Measurements from ENCODE around the gene VKORC1L1.

Gene VKORC1L1

DNA sequence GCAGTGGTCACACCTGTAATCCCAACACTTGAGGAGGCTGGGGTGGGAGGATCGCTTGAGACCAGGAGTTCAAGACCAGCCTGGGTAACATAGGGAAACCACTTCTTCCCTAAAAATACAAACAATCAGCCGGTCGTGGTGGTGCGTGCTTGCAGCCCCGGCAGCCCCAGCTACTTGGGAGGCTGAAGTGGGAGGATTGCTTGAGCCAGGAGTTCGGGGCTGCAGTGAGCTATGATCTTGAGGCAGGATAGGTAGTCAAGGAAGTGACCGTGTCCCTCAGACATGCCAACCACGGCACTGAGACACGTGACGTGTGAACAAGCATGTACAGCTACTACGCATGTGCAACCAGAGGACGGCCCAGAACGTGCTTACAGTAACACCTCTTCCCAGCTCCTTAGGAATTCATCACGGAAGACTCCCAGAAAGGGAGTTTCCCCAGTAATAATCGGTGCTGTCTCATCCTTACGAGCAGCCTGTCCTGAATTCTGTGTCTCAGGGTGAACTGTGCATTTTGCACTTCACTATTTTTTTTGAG, 103.9 kb downstream of the VKORC1L1 start:
- no peak for TF ChIP-seq NFIC (IDR thresholded peaks at IDR 0.05)
- TF ChIP-seq TAF1 (IDR thresholded peaks at IDR 0.05; ENCODE audit: low read depth): no peak
- TF ChIP-seq YY1 (IDR thresholded peaks at IDR 0.05; ENCODE audit: low read depth): no peak
- TF ChIP-seq CEBPB (IDR thresholded peaks at IDR 0.05): no peak
- TF ChIP-seq, protein P1, sequence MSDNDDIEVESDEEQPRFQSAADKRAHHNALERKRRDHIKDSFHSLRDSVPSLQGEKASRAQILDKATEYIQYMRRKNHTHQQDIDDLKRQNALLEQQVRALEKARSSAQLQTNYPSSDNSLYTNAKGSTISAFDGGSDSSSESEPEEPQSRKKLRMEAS (IDR thresholded peaks at IDR 0.05): no peak
- TF ChIP-seq CREB1 (IDR thresholded peaks at IDR 0.05; ENCODE audit: low read depth): no peak
- no peak for TF ChIP-seq TEAD4 (IDR thresholded peaks at IDR 0.05)
- no peak for TF ChIP-seq TCF12 (IDR thresholded peaks at IDR 0.05; ENCODE audit: low read depth)
- TF ChIP-seq, protein P2, sequence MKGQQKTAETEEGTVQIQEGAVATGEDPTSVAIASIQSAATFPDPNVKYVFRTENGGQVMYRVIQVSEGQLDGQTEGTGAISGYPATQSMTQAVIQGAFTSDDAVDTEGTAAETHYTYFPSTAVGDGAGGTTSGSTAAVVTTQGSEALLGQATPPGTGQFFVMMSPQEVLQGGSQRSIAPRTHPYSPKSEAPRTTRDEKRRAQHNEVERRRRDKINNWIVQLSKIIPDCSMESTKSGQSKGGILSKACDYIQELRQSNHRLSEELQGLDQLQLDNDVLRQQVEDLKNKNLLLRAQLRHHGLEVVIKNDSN (IDR thresholded peaks at IDR 0.05): no peak
- TF ChIP-seq, protein P3, sequence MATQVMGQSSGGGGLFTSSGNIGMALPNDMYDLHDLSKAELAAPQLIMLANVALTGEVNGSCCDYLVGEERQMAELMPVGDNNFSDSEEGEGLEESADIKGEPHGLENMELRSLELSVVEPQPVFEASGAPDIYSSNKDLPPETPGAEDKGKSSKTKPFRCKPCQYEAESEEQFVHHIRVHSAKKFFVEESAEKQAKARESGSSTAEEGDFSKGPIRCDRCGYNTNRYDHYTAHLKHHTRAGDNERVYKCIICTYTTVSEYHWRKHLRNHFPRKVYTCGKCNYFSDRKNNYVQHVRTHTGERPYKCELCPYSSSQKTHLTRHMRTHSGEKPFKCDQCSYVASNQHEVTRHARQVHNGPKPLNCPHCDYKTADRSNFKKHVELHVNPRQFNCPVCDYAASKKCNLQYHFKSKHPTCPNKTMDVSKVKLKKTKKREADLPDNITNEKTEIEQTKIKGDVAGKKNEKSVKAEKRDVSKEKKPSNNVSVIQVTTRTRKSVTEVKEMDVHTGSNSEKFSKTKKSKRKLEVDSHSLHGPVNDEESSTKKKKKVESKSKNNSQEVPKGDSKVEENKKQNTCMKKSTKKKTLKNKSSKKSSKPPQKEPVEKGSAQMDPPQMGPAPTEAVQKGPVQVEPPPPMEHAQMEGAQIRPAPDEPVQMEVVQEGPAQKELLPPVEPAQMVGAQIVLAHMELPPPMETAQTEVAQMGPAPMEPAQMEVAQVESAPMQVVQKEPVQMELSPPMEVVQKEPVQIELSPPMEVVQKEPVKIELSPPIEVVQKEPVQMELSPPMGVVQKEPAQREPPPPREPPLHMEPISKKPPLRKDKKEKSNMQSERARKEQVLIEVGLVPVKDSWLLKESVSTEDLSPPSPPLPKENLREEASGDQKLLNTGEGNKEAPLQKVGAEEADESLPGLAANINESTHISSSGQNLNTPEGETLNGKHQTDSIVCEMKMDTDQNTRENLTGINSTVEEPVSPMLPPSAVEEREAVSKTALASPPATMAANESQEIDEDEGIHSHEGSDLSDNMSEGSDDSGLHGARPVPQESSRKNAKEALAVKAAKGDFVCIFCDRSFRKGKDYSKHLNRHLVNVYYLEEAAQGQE (IDR thresholded peaks at IDR 0.05; ENCODE audit: low read depth): no peak
- no peak for TF ChIP-seq RAD21 (IDR thresholded peaks at IDR 0.05; ENCODE audit: low read depth)
- TF ChIP-seq EP300 (IDR thresholded peaks at IDR 0.05; ENCODE audit: borderline replicate concordance): no peak
- no peak for TF ChIP-seq EGR1 (IDR thresholded peaks at IDR 0.05)
- no peak for TF ChIP-seq FOXM1 (IDR thresholded peaks at IDR 0.05; ENCODE audit: borderline replicate concordance, low read depth)

DNA sequence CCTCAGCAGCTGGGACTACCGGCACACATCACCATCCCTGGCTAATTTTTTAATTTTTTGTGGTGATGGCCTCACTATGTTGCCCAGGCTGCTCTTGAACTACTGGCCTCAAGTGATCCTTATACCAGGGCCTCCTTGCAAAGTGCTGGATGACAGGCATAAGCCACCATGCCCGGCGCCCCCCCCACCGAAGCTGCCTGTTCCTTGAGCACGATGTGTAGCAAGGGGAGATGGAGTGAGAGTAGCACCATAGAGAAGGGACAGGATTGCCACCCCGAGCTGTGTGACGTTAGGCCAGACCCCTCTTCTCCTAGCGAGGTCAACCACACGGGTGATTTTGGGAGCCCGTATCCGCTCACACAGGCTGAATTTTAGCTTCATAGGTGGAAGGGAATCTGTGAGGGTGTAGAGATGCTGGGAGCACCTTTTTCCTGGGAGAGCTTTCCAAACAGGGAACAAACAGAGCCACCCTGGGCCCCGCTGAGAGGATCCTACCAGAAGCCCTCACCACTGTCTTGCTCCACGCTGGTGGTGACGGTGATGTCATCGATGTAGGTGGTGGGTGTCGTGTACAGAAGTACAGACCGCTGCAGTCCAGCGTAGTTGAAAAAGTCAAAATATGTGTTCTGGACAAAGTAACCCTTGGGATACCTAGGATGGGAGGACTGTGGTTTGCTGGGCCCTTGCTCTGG, 106.2 kb downstream of the VKORC1L1 start:
- no peak for TF ChIP-seq CREB1 (IDR thresholded peaks at IDR 0.05; ENCODE audit: low read depth)
- TF ChIP-seq EGR1 (IDR thresholded peaks at IDR 0.05): no peak
- TF ChIP-seq FOXM1 (IDR thresholded peaks at IDR 0.05; ENCODE audit: borderline replicate concordance, low read depth): no peak
- TF ChIP-seq, protein P2 (IDR thresholded peaks at IDR 0.05): no peak
- no peak for TF ChIP-seq CEBPB (IDR thresholded peaks at IDR 0.05)
- no peak for TF ChIP-seq RAD21 (IDR thresholded peaks at IDR 0.05; ENCODE audit: low read depth)
- TF ChIP-seq TEAD4 (IDR thresholded peaks at IDR 0.05): no peak
- no peak for TF ChIP-seq TCF12 (IDR thresholded peaks at IDR 0.05; ENCODE audit: low read depth)
- TF ChIP-seq, protein P3 (IDR thresholded peaks at IDR 0.05; ENCODE audit: low read depth): no peak
- TF ChIP-seq YY1 (IDR thresholded peaks at IDR 0.05; ENCODE audit: low read depth): no peak
- no peak for TF ChIP-seq ZBTB7A (IDR thresholded peaks at IDR 0.05; ENCODE audit: low read depth)
- no peak for TF ChIP-seq EP300 (IDR thresholded peaks at IDR 0.05; ENCODE audit: borderline replicate concordance)
- no peak for TF ChIP-seq NFIC (IDR thresholded peaks at IDR 0.05)
- TF ChIP-seq, protein P1 (IDR thresholded peaks at IDR 0.05): no peak
- TF ChIP-seq TAF1 (IDR thresholded peaks at IDR 0.05; ENCODE audit: low read depth): no peak

DNA sequence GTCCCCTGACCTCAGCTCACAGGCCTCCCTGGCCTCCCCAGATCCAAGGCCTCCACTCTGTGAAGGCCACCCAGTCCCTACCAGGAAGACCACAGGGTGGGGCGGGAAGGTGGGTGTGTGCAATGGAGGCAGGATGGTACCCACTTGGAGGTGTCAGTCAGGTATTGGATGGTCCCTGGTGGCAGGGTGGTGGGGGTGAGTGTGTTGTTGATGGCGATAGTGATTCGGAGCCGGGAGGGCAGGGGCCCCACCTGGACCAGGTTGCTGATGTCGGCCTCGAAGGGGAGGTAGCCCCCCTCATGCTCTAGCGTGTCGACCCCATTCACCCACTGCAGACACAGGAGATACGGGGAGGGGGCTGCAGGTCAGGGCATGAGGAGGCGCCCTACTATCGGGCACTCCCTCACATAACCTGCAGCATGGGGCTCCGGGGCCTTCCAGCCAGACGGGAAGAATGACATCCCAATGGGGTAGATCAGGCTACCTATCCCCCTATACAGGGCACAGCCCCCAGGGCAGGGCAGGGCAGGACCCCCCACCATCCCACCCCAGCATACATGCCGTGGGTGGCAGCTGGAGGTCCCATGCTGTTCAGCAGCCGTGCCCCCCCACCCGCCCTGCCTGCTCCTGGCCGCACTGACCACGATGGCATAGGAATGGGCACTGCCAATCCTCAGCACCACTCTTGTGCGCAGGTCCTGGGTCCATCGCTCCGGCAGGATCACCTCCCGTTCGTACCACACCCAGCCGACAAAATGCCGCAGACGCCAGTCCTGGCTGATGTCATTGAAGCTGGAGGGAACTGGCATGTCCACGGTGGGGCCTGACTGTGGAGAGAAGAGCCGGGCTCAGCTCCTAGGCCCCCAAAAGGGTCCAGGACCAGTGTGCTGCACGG, 107.0 kb downstream of the VKORC1L1 start:
- no peak for TF ChIP-seq EGR1 (IDR thresholded peaks at IDR 0.05)
- TF ChIP-seq NFIC (IDR thresholded peaks at IDR 0.05): no peak

DNA sequence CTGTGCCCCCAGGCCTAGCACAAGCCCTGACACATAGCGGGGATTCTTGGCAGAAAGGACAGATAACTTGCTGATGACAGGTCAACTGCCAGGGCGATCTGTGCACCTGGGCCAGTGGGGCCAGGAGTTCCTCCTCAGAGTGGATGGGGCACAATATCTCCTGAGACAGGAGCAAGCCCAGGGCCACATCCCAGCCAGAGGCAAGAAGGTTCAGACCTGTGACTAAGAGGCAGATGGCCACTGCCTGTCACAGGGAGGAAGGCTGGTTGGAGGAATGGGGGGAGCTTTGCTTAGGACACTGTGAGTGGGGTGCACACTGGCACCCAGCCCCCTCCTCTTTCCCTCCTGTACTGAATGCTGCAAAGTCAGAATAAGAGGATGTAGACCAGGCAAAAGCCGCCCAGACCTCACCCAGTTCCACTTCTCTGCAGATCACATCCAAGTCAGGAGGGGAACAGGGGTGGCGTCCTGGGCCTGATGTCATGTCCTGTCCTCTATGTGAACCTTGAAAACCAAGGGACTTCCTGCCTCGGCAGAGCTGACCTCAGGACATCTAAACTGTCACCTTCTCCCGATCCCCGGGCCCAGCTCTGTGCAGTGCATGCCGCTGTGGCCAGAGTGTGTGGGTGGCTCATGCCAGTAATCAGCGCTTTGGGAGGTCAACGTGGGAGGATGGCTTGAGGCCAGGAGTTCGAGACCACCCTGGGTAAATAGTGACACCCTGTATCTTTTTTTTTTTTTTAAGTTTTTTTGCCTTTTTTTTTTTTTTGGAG, 107.8 kb downstream of the VKORC1L1 start:
- TF ChIP-seq TEAD4 (IDR thresholded peaks at IDR 0.05) (no peak), NFIC (IDR thresholded peaks at IDR 0.05) (no peak), RAD21 (IDR thresholded peaks at IDR 0.05; ENCODE audit: low read depth) (no peak), CEBPB (IDR thresholded peaks at IDR 0.05) (no peak), ZBTB7A (IDR thresholded peaks at IDR 0.05; ENCODE audit: low read depth) (no peak), YY1 (IDR thresholded peaks at IDR 0.05; ENCODE audit: low read depth) (no peak), FOXM1 (IDR thresholded peaks at IDR 0.05; ENCODE audit: borderline replicate concordance, low read depth) (no peak), EP300 (IDR thresholded peaks at IDR 0.05; ENCODE audit: borderline replicate concordance) (no peak), EGR1 (IDR thresholded peaks at IDR 0.05) (no peak), CREB1 (IDR thresholded peaks at IDR 0.05; ENCODE audit: low read depth) (no peak), TCF12 (IDR thresholded peaks at IDR 0.05; ENCODE audit: low read depth) (no peak), TAF1 (IDR thresholded peaks at IDR 0.05; ENCODE audit: low read depth) (no peak)
- TF ChIP-seq, protein P3 (IDR thresholded peaks at IDR 0.05; ENCODE audit: low read depth): no peak
- TF ChIP-seq, protein P2 (IDR thresholded peaks at IDR 0.05): no peak
- TF ChIP-seq, protein P1 (IDR thresholded peaks at IDR 0.05): no peak
